ENCODE data around the gene PAPOLA. TPM values are rescaled to one million over a fixed set of nuclear protein-coding genes. Genes with fewer than 3 reads are reported as not detected.

PAPOLA gene
- total and polyA plus RNA-seq, 2 donors (not counting 1 experiment from before 2014, with no cell fraction given): 104 to 324 TPM

DNA sequence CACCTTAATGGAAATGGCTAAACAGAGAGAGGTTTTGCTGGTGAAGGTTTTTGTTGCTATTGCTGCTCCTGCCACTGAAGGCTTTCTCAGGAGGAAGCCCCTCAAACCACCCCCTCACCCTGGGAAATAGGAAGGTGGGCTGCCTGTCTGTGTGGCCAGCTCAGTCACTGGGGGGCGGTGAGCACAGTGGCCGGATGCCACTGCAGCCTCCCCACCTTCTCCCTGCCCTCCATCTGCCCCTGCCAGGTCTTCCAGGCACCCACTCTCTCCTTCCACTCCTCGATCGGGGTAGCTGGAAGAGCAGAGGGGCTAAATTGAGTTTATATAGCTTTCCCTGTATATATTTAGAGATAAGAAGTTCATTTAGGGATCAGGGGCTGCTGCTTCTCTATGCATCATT is 80.8 kb downstream of the PAPOLA start:
- H3K36me3 ChIP-seq (replicated peaks in 1 of 2; ENCODE audit: control extremely low read depth in 1 of 2, control insufficient read depth in 1 of 2, extremely low read depth in 1 of 2, insufficient read depth in 2 of 2, low read length in 1 of 2): no peaks in the 10 kb centered on the region
- peaks cover 0 to 8% of the 10 kb centered on the region in 2 donors for H3K4me1 ChIP-seq (ENCODE audit: control insufficient read depth in 2 of 2, insufficient read depth in 2 of 2, low read length in 2 of 2)
- Mint-ChIP-seq H3K27me3 (peaks cover 15% of the 10 kb centered on the region), H3K27ac (no peak overlapping the region), H3K9me3 (ENCODE audit: insufficient read depth) (no peaks in the 10 kb centered on the region), H3K4me1 (peaks cover 19% of the 10 kb centered on the region), H3K4me3 (no peak overlapping the region)
- no peaks in the 10 kb centered on the region for H4K20me1 ChIP-seq (ENCODE audit: control insufficient read depth, insufficient read depth, low read length, poor library complexity, severe bottlenecking)
- H3K27me3 ChIP-seq (replicated peaks in 1 of 4; ENCODE audit: control extremely low read depth in 1 of 4, control insufficient read depth in 3 of 4, insufficient read depth in 4 of 4, low read length in 3 of 4): peaks cover 0 to 40% (median 6%) of the 10 kb centered on the region in 4 experiments
- intact Hi-C loops (cut with micrococcal nuclease): no loop called here
- H3K79me2 ChIP-seq (ENCODE audit: control insufficient read depth, insufficient read depth, low read length): no peaks in the 10 kb centered on the region
- no peak overlapping the region for H3K4me2 ChIP-seq (replicated peaks; ENCODE audit: low read depth, low read length, poor library complexity, severe bottlenecking)
- no peak overlapping the region for H3K9ac ChIP-seq (ENCODE audit: low read length)
- WGBS (ENCODE audit: insufficient coverage): 80% methylated on average over 1 of the region's 4 CpGs
- POLR2A ChIA-PET: no interaction called here
- no peak overlapping the region for H2AFZ ChIP-seq (ENCODE audit: insufficient read depth, low read depth, low read length, poor library complexity, severe bottlenecking)
- no peak for DNase-seq
- no peak overlapping the region for H3K4me3 ChIP-seq (ENCODE audit: control extremely low read depth in 1 of 5, extremely low read depth in 1 of 5, insufficient read depth in 1 of 5, low read depth in 2 of 5, low read length in 4 of 5)
- no peak for TF ChIP-seq CTCF (IDR thresholded peaks at IDR 0.05)
- TF ChIP-seq EZH2 (IDR thresholded peaks at IDR 0.05; ENCODE audit: borderline replicate concordance, insufficient read depth, low read depth, low read length, poor library complexity, severe bottlenecking): no peak
- no peak for ATAC-seq (ENCODE audit: low read depth)
- CTCF ChIA-PET: interaction anchor here (1.3 to 1.5 kb wide), 2 partner anchors 15 to 158 kb away, joined by 4 to 6 read pairs; no protein-coding TSS in a partner anchor
- H3K27ac ChIP-seq (ENCODE audit: low read length in 2 of 2): no peak overlapping the region
- no peaks in the 10 kb centered on the region for H3K9me3 ChIP-seq (ENCODE audit: control extremely low read depth in 1 of 3, control insufficient read depth in 2 of 3, insufficient read depth in 1 of 3, low read length in 2 of 3)

DNA sequence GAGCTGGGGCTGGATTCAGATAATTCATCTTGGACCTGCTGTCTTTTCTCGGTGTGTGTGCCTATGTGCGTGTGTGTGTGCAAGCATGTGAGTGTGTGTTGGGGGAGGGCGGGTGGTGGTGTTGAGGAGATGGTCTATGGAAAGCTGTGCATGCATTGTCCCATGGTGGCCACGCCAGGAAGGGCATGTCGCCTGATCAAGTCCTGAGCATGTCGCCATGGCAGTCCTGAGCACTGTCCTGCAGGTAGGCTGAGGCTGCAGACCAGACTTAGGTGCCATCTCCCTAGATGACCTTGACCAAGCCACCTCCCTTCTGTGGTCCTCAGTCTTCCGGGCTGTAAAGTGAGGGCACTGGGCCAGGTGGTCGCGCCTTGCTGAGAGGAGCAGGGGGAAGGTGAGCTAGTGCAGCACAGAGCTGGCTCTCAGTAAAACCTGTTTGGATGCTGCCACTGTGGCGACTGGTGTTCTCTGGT is 81.4 kb downstream of the PAPOLA start:
- Histone ChIP-seq H3K36me3 (replicated peaks in 1 of 2; ENCODE audit: control extremely low read depth in 1 of 2, control insufficient read depth in 1 of 2, extremely low read depth in 1 of 2, insufficient read depth in 2 of 2, low read length in 1 of 2) (no peaks in the 10 kb centered on the region), H3K27ac (ENCODE audit: low read length in 2 of 2) (no peak overlapping the region), H3K4me2 (replicated peaks; ENCODE audit: low read depth, low read length, poor library complexity, severe bottlenecking) (no peak overlapping the region), H2AFZ (ENCODE audit: insufficient read depth, low read depth, low read length, poor library complexity, severe bottlenecking) (no peak overlapping the region), H3K4me1 (ENCODE audit: control insufficient read depth in 2 of 2, insufficient read depth in 2 of 2, low read length in 2 of 2) (peaks cover 0 to 8% of the 10 kb centered on the region in 2 donors), H3K79me2 (ENCODE audit: control insufficient read depth, insufficient read depth, low read length) (no peaks in the 10 kb centered on the region), H3K9me3 (ENCODE audit: control extremely low read depth in 1 of 3, control insufficient read depth in 2 of 3, insufficient read depth in 1 of 3, low read length in 2 of 3) (no peaks in the 10 kb centered on the region), H3K27me3 (replicated peaks in 1 of 4; ENCODE audit: control extremely low read depth in 1 of 4, control insufficient read depth in 3 of 4, insufficient read depth in 4 of 4, low read length in 3 of 4) (peaks cover 0 to 44% (median 6%) of the 10 kb centered on the region in 4 experiments), H3K9ac (ENCODE audit: low read length) (no peak overlapping the region), H4K20me1 (ENCODE audit: control insufficient read depth, insufficient read depth, low read length, poor library complexity, severe bottlenecking) (no peaks in the 10 kb centered on the region), H3K4me3 (ENCODE audit: control extremely low read depth in 1 of 5, extremely low read depth in 1 of 5, insufficient read depth in 1 of 5, low read depth in 2 of 5, low read length in 4 of 5) (no peak overlapping the region)
- Mint-ChIP-seq H3K4me1 (peaks cover 19% of the 10 kb centered on the region), H3K27ac (no peak overlapping the region), H3K4me3 (no peak overlapping the region), H3K9me3 (ENCODE audit: insufficient read depth) (no peaks in the 10 kb centered on the region), H3K27me3 (peaks cover 20% of the 10 kb centered on the region)
- intact Hi-C loops (cut with micrococcal nuclease): no loop called here
- no peak for DNase-seq
- ChIA-PET POLR2A (no interaction called here), CTCF (interaction anchor here (1.3 to 1.5 kb wide), 2 partner anchors 16 to 157 kb away, joined by 4 to 6 read pairs; no protein-coding TSS in a partner anchor)
- ATAC-seq (ENCODE audit: low read depth): no peak
- WGBS (ENCODE audit: insufficient coverage): 83% methylated on average over 9 of the region's 10 CpGs
- TF ChIP-seq EZH2 (IDR thresholded peaks at IDR 0.05; ENCODE audit: borderline replicate concordance, insufficient read depth, low read depth, low read length, poor library complexity, severe bottlenecking): no peak
- TF ChIP-seq CTCF (IDR thresholded peaks at IDR 0.05): no peak
